Liver (tissue), 3 donors: Measurements from ENCODE around the gene JPT1.

ENCODE experiments used
- ATF3 ChIP-seq: IDR thresholded peaks from 2 replicates; pipeline ENCODE4 v1.6.1; 2016; ENCODE audit warnings: antibody characterized with exemption
- CTCF ChIP-seq: fragments of 150-350 bp; IDR thresholded peaks from 2 replicates; pipeline ENCODE4 v1.5.1; 2017; ENCODE audit warnings: improper control_type of control experiment, low read depth, low read length; ENCODE audit not compliant: missing input control
- EGR1 ChIP-seq, 2 donors: IDR thresholded peaks; 2 replicates each; pipeline ENCODE4 v1.6.1; 2016 to 2018; ENCODE audit warnings: antibody characterized with exemption in 2 of 2, low read depth in 2 of 2
- FOXA1 ChIP-seq: IDR thresholded peaks from 2 replicates; pipeline ENCODE4 v1.6.1; 2016; ENCODE audit warnings: antibody characterized with exemption
- JUND ChIP-seq, 2 donors: IDR thresholded peaks; 2 replicates each; pipeline ENCODE4 v1.6.1; 2016; ENCODE audit warnings: antibody characterized with exemption in 2 of 2
- NR2F2 ChIP-seq: IDR thresholded peaks from 2 replicates; pipeline ENCODE4 v1.6.1; 2016; ENCODE audit warnings: antibody characterized with exemption
- SP1 ChIP-seq: IDR thresholded peaks from 2 replicates; pipeline ENCODE4 v1.6.1; 2018; ENCODE audit warnings: antibody characterized with exemption, mild to moderate bottlenecking
- TAF1 ChIP-seq: conservative IDR thresholded peaks from 2 replicates; pipeline ENCODE4 v1.6.1; 2016; ENCODE audit warnings: antibody characterized with exemption, mild to moderate bottlenecking
- YY1 ChIP-seq: IDR thresholded peaks from 2 replicates; pipeline ENCODE4 v1.6.1; 2016; ENCODE audit warnings: antibody characterized with exemption, mild to moderate bottlenecking
- TF ChIP-seq, protein P1 (sequence below): IDR thresholded peaks from 2 replicates; pipeline ENCODE4 v1.6.1; 2016; ENCODE audit warnings: antibody characterized with exemption
- donor health status: healthy.
- donor health status: healthy.

DNA sequence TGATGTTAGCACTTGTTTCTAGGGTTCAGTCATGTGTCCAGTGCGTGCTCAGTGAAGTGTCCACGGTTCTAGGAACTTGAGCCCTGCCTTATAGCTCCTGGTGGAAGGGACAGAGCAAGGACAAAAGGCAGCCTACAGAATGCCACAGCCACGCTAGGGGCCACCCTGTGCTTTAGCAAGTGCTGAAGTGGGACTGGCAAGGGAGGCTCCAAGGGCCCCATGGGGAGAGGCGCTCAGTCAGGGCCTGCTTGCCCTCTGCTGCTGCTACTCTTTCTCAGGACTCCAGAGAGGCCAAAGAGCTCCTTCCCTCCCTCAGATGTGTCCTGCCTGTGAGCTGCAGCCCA lies 29.5 kb downstream of the JPT1 start:
- TF ChIP-seq CTCF = no peak
- TF ChIP-seq TAF1 = no peak
- no peak for TF ChIP-seq JUND (IDR thresholded peaks at IDR 0.05)
- TF ChIP-seq, protein P1, sequence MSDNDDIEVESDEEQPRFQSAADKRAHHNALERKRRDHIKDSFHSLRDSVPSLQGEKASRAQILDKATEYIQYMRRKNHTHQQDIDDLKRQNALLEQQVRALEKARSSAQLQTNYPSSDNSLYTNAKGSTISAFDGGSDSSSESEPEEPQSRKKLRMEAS = no peak
- TF ChIP-seq ATF3 = no peak
- TF ChIP-seq EGR1 (IDR thresholded peaks at IDR 0.05; ENCODE audit: low read depth in 2 of 2) = no peak
- TF ChIP-seq SP1 = no peak
- TF ChIP-seq YY1 = no peak
- no peak for TF ChIP-seq NR2F2
- no peak for TF ChIP-seq FOXA1
